Activated CD8-positive, alpha-beta memory T cell treated with anti-CD3 and anti-CD28 coated beads for 4 hours (primary cell): Measurements from ENCODE around the gene TUBG1.
A peak's percentile ranks its signal among the peaks of the same experiment; 100 is the strongest.

Source experiments
- DNase-seq, 2 donors: peaks; one replicate each; pipeline ENCODE4 v3.0.0-alpha.2; 2020; ENCODE audit warnings: low read depth in 2 of 2

Gene TUBG1

DNA sequence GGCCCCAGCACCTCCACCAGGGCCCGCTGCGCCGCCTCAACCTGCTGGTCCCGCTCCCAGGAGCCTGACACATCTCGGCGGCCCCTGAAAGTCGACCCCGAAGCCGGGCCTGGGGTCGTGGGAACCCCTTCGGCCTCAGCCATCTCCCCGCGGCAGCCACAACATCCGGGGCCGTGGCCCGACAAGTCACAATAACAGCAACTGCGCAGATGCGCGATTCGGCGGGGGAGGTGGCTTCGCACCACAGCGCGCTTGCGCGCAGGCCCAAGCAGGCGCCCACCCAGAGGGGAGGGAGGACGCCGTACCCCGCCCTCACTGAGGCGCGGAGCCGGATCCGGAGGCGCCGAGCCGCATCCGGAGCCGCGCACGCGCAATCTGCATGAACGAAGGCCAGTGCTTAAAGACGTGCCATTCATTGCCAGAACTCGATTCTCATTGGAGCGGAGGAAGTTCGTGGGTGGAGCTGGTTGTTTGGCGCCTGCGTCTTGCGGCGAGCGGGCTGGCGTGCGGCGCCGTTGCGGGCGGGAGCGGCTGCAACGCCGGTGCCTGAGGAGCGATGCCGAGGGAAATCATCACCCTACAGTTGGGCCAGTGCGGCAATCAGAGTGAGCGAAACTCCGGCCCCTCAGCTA, at the start of gene TUBG1, which contains the start of gene RETREG3:
TSS of gene TUBG1 (plus strand) at position 502 of the 632 bp plus-strand sequence. CDS start at position 557, 55 bp downstream.
TSS of gene RETREG3 (minus strand) at position 193 of the 632 bp plus-strand sequence. CDS start at position 143, 50 bp downstream.
- peak; percentile 97 to 99 for DNase-seq

- no peak for DNase-seq
These were observed 49.2 kb upstream of the TUBG1 start for GRCh38 chr17:42560246-42560645.

DNA sequence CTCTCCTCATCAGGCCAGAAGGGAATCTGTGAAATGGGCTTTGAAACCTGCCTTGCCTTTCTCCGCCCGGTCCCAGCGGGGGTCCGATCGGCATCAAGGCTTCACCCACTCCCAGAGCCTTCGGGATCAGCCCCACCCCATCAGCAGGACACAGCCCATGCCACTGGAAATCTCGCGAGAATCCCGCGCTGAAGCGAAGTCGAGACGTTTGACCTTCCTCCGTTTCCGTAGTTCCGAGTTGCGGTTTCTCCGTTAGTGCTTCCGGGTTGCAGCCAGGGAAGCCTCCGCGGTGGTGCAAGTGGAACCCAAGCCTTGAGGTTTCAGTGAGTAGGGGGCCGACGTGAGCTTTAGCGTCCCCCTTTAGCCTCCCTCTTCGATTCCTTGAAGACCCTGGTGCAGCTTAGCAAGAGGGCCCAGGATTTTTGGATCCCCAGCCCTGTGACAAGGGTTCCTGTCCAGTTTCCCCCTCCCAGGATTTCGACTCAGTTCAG, 47.5 kb upstream of the TUBG1 start, which contains the start of gene COASY:
TSS of gene COASY (plus strand) at position 252 of the 491 bp plus-strand sequence. CDS start 475 bp downstream, outside the sequence.
- DNase-seq = peak; percentile 85 to 88

DNA sequence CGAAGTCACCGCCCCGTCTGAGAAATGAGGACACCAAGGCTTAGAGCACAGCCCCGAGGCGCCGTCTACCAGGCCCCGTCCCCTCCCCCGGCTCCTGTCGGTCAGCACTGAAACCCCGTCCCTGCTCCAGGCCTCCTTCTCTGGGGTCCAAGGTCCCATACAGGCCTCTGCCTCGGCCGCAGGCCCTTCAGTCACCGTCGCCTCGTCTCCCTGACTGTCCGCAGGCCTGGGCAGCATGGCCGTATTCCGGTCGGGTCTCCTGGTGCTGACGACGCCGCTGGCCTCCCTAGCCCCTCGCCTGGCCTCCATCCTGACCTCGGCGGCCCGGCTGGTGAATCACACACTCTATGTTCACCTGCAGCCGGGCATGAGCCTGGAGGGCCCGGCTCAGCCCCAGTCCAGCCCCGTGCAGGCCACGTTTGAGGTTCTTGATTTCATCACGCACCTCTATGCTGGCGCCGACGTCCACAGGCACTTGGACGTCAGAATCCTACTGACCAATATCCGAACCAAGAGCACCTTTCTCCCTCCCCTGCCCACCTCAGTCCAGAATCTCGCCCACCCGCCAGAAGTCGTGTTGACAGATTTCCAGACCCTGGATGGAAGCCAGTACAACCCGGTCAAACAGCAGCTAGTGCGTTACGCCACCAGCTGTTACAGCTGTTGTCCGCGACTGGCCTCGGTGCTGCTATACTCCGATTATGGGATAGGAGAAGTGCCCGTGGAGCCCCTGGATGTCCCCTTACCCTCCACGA, 46.9 kb upstream of the TUBG1 start:
- no peak for DNase-seq

GRCh38 chr17:42563143-42563509, 46.4 kb upstream of the TUBG1 start:
- no peak for DNase-seq

GRCh38 chr17:42563543-42563942, 45.9 kb upstream of the TUBG1 start:
- no peak for DNase-seq

DNA sequence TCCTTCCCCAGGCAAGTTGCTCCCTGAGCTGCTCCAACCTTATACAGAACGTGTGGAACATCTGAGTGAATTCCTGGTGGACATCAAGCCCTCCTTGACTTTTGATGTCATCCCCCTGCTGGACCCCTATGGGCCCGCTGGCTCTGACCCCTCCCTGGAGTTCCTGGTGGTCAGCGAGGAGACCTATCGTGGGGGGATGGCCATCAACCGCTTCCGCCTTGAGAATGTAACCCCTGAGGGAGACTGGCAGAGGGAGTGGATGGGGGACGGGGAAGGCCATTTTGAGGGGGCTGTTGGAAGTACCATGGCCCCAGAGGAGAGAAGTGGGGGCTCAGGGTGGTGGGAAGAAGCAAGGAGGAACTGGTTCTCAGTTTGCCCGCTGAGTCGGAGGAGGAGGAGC, 45.5 kb upstream of the TUBG1 start:
- no peak for DNase-seq

DNA sequence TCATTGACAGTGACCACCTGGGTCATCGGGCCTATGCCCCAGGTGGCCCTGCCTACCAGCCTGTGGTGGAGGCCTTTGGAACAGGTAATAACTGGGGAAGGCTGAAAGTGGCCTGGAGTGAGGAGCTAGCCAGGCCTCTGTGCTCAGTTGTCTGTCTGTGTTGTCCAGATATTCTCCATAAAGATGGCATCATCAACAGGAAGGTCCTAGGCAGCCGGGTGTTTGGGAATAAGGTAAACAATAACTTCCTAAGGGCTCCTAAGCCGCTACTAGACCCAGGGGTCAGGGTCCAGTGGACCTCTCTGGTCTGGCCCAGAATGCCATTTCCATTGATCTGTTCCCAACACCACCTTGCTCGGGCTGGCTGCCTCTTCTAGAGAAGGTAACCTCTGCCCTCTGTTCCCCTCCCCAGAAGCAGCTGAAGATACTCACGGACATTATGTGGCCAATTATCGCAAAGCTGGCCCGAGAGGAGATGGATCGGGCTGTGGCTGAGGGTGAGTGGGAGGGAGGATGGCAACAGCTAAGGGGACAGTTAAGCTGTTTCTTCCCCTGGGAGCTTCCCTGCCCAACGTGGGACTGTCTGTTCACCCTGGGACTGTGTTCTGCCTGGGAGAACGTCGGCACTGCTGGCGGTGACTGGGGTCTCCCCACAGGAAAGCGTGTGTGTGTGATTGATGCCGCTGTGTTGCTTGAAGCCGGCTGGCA, 44.5 kb upstream of the TUBG1 start:
- DNase-seq = no peak

- no peak for DNase-seq
These were observed 43.8 kb upstream of the TUBG1 start for GRCh38 chr17:42565523-42566214.

GRCh38 chr17:42566215-42566882, 43.1 kb upstream of the TUBG1 start:
- no peak for DNase-seq

DNA sequence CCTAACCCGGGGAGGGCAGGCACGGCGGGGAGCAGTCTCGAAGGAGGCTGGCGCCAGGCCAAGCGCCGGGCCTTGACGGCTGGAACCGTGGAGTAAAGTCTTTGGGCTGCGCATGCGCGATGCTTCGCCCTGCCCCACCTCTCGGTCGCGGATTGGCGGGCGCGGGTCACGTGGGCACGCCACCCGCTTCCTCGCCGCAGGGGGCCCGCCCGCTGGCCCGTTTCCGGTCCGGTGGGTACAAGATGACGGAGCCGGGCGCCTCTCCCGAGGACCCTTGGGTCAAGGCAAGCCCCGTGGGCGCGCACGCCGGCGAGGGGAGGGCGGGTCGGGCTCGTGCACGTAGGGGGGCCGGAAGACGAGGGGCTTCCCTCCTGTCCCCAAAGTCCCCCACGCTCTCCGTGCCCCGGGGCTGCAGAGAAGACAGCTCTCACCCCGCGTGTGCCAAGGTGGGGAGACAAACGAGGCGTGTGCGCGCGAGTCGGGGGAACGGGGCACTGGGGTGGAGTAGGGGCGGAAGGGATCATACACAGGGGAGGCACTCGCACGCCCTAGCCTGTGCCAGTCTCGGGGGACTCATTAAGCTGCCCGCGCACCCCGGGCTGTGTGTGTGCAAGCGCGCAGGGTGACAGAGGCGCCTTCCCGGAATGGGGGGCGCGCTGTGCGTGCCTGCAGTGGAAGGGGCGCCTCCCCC, 42.5 kb upstream of the TUBG1 start, which contains the start of gene MLX:
TSS of gene MLX (plus strand) at position 218 of the 691 bp plus-strand sequence. CDS start at position 243, 25 bp downstream.
- peak; percentile 82 to 86 for DNase-seq

GRCh38 chr17:42568341-42569111, 41.0 kb upstream of the TUBG1 start:
- no peak for DNase-seq

GRCh38 chr17:42571435-42572225, 37.9 kb upstream of the TUBG1 start:
- DNase-seq = no peak

DNA sequence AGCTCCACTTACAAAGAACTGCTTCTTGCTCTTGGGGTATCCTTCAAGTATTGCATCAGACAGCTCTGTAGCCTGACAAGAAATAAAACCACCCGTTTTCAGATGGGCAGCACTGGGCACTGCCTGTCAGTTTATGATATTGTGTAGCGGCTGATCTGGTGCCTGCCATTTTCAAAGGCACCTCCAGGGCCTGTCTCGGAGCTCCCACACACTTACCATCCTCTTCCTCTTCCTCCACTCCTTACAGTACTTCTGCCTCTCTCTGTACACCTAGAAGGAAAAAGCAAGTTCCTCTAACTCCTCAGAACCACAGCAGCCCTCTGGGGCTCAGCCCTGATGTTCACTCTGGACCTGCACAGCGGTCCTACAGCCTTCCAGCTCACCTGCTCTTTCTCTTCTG, 36.4 kb upstream of the TUBG1 start:
- DNase-seq = no peak

GRCh38 chr17:42574463-42574862, 35.0 kb upstream of the TUBG1 start:
- no peak for DNase-seq

DNA sequence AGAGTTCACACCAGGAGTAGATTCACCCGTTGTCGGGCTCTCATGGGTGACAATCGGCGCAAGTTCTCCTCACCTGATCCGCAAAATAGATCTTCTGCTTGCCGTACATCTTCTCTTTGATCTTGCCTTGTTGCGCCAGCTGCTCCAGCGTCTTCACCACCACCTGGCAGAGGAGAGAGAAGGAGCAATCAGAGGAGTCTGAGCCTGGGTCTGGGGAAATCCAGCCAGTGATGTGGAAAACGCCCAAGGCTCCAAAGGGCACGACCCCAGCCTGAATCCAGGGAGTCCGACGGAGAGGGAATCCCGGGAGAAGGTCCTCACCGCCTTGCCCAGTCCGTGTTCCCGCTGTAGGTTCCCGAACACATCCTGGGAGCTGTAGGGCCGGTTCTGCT, 32.3 kb upstream of the TUBG1 start:
- DNase-seq = no peak

DNA sequence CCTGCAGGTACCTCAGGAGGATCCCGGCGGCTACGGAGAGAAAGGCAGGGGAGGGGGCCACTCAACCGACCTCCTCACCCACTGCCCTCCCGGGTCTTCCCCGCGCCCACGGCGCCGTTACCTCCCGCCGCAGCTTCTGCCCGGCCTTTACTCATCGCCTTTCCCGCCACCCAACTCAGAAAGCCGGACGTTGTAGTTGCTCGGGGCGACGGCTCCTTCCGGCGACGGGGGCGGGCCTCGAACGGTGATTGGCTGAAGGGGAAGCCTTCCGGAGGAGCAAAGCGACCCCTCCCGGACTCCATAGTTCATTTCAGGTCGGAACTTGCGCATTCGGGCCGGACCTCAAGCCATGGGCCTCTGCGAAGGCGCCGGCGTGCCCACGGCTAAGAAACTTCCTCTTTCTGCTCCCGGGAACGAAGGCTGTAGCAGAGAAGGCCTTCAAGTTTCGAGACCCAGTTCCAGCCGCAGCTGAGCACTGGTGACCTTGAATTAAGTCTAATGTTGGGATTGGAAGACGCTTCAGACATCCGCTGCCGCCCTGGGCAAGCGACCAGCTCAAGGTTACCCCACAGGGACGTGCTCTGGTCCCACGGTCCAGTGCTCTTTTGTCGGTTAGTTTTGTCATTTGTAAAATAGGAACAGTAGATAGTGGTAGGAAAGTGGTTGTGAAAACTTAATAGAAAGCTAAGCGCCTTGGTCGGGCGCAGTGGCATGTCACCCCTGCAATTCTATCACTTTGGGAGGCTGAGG, 31.8 kb upstream of the TUBG1 start, which contains the start of gene PSMC3IP:
TSS of gene PSMC3IP (minus strand) at position 198 of the 750 bp plus-strand sequence. CDS start at position 155, 43 bp downstream.
- DNase-seq = peak; percentile 85 to 86
